ENCODE measurements around the gene SORCS2.
"Not testable (repeated sequence)": the region's sequence is repeated elsewhere in the genome, so short reads cannot be mapped to it uniquely, and the experiment has no call there.

SORCS2 gene

DNA sequence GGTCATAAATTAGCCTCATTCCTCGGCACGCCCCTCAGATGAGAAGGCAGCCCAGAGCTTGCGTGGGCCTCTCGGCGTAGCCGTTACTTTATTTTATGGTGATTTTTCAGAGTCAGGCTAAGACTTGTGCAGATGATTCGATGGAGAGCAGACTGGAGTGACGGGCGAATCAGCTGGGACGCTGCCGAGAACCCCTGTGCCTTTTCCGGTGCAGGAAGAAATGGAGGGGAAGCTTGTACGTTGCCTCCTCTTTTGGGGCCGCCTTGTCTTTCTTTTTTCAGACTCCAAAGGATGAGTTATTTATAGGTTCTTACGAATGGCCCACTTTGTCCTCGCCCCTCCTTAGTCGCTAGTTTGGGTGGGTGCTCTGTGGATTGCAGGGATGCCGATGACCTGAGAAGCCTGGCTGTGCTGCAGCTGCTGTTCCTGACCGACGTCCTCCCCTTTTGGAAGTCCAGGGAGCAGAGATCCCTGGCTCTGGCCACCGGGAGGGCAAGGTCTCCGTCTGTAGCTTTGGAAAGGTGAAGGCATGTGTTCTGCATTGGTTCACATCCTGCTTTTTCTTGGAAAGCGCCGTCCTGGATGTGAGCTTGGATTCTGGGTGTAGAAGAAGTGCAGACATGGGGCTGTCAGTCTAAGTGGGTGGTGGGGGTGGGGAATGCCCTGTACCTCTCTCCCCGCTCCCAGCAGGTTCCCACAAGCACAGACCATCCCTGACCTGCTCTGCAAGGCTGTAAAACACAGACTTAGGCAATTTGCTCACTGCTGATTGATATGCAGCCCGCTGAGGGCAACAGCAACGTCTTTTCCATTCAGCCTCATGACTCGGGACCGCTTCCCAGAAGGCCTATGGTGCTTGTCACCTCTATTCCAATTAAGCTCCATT, 9.3 kb downstream of the SORCS2 start:
- no peak for DNase-seq

- no peak for DNase-seq
These were observed 10.1 kb downstream of the SORCS2 start for GRCh38 chr4:7202411-7202810.

GRCh38 chr4:7204656-7205387, 12.5 kb downstream of the SORCS2 start:
- DNase-seq: no peak

- no peak for DNase-seq
These were observed 14.0 kb downstream of the SORCS2 start for GRCh38 chr4:7206385-7206784.

GRCh38 chr4:7206911-7207567, 14.7 kb downstream of the SORCS2 start:
- peak; percentile 33 for DNase-seq

- DNase-seq: no peak
These were observed 15.4 kb downstream of the SORCS2 start for GRCh38 chr4:7207628-7208231.

- no peak for DNase-seq
These were observed 16.4 kb downstream of the SORCS2 start for GRCh38 chr4:7208509-7209451.

GRCh38 chr4:7209699-7210098, 17.4 kb downstream of the SORCS2 start:
- no peak for DNase-seq

DNA sequence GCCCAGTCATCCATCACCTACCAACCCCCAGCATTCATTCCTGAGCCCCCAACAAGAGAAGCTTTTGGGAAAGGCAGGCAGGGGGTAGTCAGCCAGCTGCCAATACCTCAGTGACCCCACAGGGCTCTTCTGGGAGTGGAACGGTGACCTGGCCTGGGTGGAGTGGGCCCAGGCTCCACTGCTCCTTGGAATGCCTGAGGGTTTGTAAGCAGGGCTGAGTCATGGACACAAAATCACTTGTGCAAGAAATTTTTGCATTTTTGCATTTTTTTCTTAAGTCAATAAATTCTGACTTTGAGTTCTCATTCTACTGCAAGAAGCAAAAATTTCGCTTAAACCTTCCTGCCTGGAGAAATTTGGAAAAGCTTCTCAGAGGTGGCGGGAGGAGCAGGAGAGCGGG, 18.5 kb downstream of the SORCS2 start:
- no peak for DNase-seq

DNA sequence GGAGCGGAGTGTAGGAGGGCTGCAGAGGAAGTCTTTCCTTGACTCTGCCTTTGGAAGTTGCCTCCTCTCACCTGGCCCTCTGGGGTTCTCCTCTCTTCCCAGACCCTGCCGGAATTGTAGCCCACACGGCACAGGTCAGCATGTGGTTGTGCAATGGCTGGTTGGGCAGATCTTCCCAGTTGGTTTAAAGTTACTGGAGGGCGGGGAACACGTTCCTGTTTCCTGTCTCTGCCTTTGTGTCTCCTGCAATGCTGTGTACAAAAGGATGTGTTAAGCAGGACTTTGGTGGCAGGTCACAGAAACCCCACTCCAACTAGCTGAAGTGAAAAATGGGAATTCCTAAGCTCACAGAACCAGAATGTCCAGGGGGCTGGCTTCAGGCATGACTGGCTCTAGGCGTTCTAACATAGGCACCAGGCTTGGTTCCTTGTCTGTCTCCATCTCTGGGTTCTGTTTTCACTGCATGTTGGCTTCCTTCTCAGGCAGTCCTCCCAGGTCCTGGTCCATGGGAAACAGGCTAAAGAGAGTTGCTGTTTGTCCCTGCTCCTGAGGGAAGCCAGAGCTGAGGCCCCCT, 19.9 kb downstream of the SORCS2 start:
- DNase-seq: no peak

DNA sequence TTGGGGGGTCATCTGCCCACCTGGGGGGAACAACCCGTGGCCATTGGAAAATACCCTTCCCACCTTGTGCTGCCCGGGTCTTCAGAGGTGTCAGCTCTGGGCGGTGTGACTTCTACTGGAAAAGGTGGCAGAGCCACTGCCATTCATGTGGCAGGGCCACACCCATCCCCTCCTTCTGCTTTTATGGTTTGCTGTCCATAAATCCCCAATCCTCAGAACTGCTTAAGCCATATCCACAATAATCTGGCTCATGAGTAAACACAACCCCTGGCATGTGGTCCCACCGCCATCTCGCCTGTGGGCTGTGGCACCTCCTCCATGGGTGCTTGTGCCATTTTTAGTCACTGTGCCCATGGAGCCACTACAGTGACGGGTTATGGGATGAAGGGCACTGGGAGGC, 20.6 kb downstream of the SORCS2 start:
- no peak for DNase-seq

- DNase-seq: no peak
These were observed 21.5 kb downstream of the SORCS2 start for GRCh38 chr4:7213807-7214206.

- no peak for DNase-seq
These were observed 22.0 kb downstream of the SORCS2 start for GRCh38 chr4:7214359-7214758.

DNA sequence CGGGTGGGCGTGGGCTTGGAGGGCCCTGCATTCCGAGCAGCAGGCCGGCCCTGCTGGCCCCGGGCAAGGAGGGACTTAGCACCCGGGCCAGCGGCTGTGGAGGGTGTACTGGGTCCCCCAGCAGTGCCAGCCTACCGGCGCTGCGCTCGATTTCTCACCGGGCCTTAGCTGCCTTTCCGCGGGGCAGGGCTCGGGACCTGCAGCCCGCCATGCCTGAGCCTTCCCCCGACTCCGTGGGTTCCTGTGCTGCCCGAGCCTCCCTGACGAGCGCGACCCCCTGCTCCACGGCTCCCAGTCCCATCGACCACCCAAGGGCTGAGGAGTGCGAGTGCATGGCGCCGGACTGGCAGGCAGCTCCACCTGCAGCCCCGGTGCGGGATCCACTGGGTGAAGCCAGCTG, 22.8 kb downstream of the SORCS2 start:
- DNase-seq: not testable (repeated sequence)

GRCh38 chr4:7217039-7217438, 24.7 kb downstream of the SORCS2 start:
- DNase-seq: no peak

GRCh38 chr4:7217474-7218321, 25.4 kb downstream of the SORCS2 start:
- DNase-seq: no peak

DNA sequence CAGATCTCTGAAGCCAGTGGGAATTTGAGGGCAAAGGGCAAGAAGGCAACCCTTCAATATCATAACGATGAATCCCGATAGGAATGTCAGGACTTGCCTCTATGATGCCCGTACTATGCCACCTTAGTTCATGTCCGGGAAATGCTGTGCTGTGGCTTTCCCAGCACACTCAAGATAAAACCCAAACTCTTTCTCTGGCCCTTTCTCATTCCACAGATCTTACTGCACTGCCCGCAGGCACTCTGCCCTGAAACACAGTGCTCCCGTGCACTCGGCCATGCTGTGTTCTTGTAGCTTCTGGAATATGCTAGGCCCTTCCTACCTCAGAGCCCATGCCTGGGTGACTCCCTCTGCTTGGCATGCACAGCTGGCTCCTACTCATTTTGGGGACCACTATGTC, 26.3 kb downstream of the SORCS2 start:
- DNase-seq: no peak

DNA sequence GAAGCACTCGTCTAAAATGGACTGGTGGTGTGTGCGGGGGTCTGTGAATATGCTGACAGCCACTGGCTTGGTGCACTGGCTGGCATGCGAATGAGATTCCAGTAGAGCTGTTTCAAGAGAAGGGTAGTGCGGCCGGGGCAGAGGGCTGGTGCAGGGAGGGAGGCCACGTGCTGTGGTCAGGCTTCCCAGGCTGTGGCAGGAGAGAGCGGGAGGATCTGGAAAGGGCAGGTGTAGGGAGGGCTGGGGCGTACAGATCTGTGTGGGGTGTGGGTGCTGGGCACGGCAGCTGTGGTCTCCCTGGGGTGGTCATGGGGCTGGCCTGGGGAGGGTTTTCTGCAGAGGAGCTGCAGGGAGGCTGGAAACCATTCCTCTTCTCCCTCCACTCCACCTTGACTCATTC, 30.2 kb downstream of the SORCS2 start:
- no peak for DNase-seq

DNA sequence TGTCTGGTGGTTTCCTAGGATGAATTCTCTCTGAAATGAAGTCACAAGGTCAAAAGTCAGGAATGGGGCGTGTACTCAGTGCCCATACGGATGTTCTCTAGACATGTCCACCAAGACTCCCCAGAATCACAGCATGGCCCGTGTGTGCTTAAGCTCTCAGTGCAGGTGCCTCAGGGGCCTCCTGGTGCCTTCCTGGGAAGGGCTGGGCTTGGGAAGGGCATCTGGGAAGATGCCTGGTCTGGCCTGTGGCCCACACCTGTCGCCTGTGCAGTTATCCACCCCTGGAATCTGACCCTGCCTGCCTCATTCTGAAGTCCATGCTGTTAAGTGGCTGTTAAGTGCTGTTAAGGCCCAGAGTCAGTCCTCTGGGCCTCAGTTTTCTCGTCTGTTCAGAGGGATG, 31.2 kb downstream of the SORCS2 start:
- DNase-seq: no peak

GRCh38 chr4:7224001-7224400, 31.7 kb downstream of the SORCS2 start:
- no peak for DNase-seq
